ENCODE results near the gene PPFIBP2.

The PPFIBP2 gene

GRCh38 chr11:7561562-7561961 is 47.8 kb downstream of the PPFIBP2 start:
- no peak for DNase-seq (ENCODE audit: low spot score)
- ChIA-PET CTCF (interaction anchor here (0.6 to 1.4 kb wide), 4 partner anchors 10 to 859 kb away, joined by 3 to 9 read pairs (median 6); no protein-coding TSS in a partner anchor), POLR2A (ENCODE audit: low non-redundant PET) (no interaction called here)
- H3K27ac ChIP-seq: no peak overlapping the region
- no peak for TF ChIP-seq CTCF (conservative IDR thresholded peaks at IDR 0.05; ENCODE audit: low read depth)

GRCh38 chr11:7563281-7563680 is 49.5 kb downstream of the PPFIBP2 start:
- POLR2A ChIA-PET (ENCODE audit: low non-redundant PET): no interaction called here
- CTCF ChIA-PET: no interaction called here
- no peak for TF ChIP-seq CTCF (conservative IDR thresholded peaks at IDR 0.05; ENCODE audit: low read depth)
- no peak for DNase-seq (ENCODE audit: low spot score)
- no peak overlapping the region for H3K27ac ChIP-seq

- CTCF ChIA-PET: interaction anchor here (0.6 kb wide), 1 partner anchor 107 kb away, joined by 3 read pairs; no protein-coding TSS in a partner anchor
- no peak overlapping the region for H3K27ac ChIP-seq
- no peak for DNase-seq (ENCODE audit: low spot score)
- no peak for TF ChIP-seq CTCF (conservative IDR thresholded peaks at IDR 0.05; ENCODE audit: low read depth)
- POLR2A ChIA-PET (ENCODE audit: low non-redundant PET): no interaction called here
Observed at GRCh38 chr11:7564803-7565202, 51.0 kb downstream of the PPFIBP2 start.

- no peak overlapping the region for H3K27ac ChIP-seq
- no peak for TF ChIP-seq CTCF (conservative IDR thresholded peaks at IDR 0.05; ENCODE audit: low read depth)
- CTCF ChIA-PET: no interaction called here
Observed at GRCh38 chr11:7567311-7567710, 53.5 kb downstream of the PPFIBP2 start.

GRCh38 chr11:7569044-7569443 is 55.2 kb downstream of the PPFIBP2 start:
- TF ChIP-seq CTCF (conservative IDR thresholded peaks at IDR 0.05; ENCODE audit: low read depth): no peak
- no peak for DNase-seq (ENCODE audit: low spot score)
- H3K27ac ChIP-seq: no peak overlapping the region
- POLR2A ChIA-PET (ENCODE audit: low non-redundant PET): no interaction called here
- CTCF ChIA-PET: no interaction called here

More at GRCh38 chr11:7567311-7567710, 53.5 kb downstream of the PPFIBP2 start:
- DNase-seq (ENCODE audit: low spot score): no peak
- POLR2A ChIA-PET (ENCODE audit: low non-redundant PET): no interaction called here

GRCh38 chr11:7570241-7570640 is 56.4 kb downstream of the PPFIBP2 start:
- TF ChIP-seq CTCF (conservative IDR thresholded peaks at IDR 0.05; ENCODE audit: low read depth): no peak
- no peak overlapping the region for H3K27ac ChIP-seq
- ChIA-PET CTCF (interaction anchor here (1.3 to 4.2 kb wide), 4 partner anchors 11 to 86 kb away, joined by 3 to 69 read pairs (median 8); no protein-coding TSS in a partner anchor), POLR2A (ENCODE audit: low non-redundant PET) (no interaction called here)
- DNase-seq (ENCODE audit: low spot score): no peak

Measured in RWPE1 (cell line).